Measurements from ENCODE around the gene CDYL.

CDYL gene

GRCh38 chr6:4899249-4900034, 123.2 kb downstream of the CDYL start:
- no peak for TF ChIP-seq CTCF (IDR thresholded peaks at IDR 0.05)

- no peak for TF ChIP-seq CTCF (IDR thresholded peaks at IDR 0.05)
Measured at GRCh38 chr6:4901386-4902061, 125.3 kb downstream of the CDYL start.

GRCh38 chr6:4902363-4902762, 126.2 kb downstream of the CDYL start:
- no peak for TF ChIP-seq CTCF (IDR thresholded peaks at IDR 0.05)

- no peak for TF ChIP-seq CTCF (IDR thresholded peaks at IDR 0.05)
Measured at GRCh38 chr6:4903121-4903520, 126.9 kb downstream of the CDYL start.

- no peak for TF ChIP-seq CTCF (IDR thresholded peaks at IDR 0.05)
Measured at GRCh38 chr6:4903751-4904370, 127.7 kb downstream of the CDYL start.

GRCh38 chr6:4904461-4905025, 128.3 kb downstream of the CDYL start:
- no peak for TF ChIP-seq CTCF (IDR thresholded peaks at IDR 0.05)

- no peak for TF ChIP-seq CTCF (IDR thresholded peaks at IDR 0.05)
Measured at GRCh38 chr6:4905826-4906225, 129.6 kb downstream of the CDYL start.

All from LNCAP (cell line).